Measurements from ENCODE around the gene NPAS3.

- no peak for TF ChIP-seq CTCF (IDR thresholded peaks at IDR 0.05)
- no peak for TF ChIP-seq EP300 (IDR thresholded peaks at IDR 0.05)
- TF ChIP-seq POLR2A (IDR thresholded peaks at IDR 0.05) = no peak
These were observed 730.4 kb downstream of the NPAS3 start for GRCh38 chr14:33669111-33669510.

All from tibial nerve (tissue), 4 donors.